HUDEP-2 (cell line): ENCODE data around the gene REEP2.

Experiments
- DNase-seq, 76 experiments: peaks; one replicate each; lab custom pipeline; 2025; ENCODE audit not compliant: unreplicated experiment in 76 of 76; lab: John Stamatoyannopoulos, UW

The REEP2 gene

DNA sequence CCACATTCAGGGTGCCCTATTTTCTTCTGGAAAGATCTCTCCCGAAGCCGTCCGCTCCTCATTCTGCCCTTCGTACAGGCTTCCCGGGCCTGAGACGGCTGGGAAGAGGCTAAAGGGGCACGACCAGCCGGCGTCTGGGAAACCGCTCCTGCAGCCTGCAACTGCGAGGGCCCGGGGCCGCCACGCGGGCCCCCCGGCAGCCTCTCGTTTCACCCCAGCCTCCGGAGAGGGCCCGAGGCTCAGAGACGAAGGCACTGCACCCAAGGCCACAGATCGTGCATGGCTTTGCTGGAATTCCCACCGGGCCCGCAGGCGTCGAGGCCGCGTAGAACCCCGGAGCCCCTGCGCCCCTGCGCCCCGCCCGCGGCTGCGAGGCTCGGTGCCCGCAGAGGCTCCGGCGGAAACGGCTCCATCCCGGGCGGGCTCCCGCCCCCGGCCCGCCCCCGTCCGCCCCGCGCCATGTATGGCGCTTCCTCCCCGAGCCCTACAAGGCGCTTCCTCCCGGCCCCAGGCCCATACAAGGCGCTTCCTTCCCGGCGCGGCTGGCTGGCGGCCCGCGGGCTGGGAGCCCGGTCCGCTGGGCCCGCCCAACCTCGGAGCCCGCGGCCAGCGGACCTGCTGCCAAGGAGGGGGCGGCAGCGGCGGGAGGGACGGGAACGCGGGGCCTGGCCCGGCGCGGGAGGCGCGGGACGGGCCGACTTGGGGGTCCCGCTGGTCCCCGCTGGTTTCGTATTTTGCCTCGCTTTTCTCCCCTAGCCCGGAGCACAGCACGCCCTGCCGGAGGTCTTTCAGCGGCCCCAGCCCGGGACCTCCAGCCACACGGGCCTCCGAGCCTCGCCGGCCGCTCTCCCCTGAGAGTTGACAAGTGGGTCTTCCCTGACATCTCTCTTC lies 53.1 kb downstream of the REEP2 start:
- peak in 71 of 76 experiments; percentile 22 to 89 (median 77) for DNase-seq

DNA sequence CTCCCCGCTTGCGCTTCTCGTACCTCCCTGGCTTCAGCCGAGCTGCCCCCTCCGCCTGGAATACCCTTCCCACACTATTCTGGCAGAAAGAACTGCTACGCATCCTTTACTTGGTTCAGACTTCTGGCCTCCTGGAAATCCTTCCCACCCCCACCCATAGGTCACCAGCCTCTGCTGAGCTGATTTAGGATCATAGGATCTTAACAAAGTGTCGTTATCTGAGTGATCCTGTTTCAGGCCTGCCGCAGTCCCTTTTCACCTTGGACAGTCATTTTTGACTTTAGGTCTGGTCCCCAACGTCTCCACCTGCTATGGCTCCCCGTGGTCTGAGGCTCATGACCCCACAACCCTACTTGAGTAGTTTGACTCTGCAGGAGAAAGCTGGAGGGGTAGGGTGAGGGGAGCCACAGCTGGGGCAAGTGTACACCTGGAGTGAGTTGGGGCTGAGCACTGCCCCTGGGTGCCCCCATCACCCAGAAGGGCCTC lies 53.7 kb downstream of the REEP2 start:
- no peak for DNase-seq

DNA sequence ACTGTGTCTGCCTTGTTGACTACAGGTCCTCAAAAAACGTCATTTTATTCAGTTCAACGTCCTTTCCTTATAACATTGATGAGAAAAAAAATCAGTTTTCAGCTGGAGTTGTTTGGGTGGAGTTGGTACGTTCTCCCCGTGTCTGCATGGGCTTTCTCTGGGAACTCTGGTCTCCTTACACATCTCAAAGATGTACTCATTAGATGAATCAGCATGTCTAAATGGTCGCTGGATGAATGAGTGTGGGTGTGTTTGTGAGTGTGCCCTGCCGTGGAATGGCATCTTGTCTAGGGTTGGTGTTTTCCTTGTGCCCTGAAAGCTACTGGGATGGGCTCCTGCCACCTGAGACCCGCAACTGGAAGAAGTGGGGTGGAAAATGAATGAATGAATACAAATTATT lies 56.5 kb downstream of the REEP2 start:
- DNase-seq, result no peak
